DOHH2 (cell line): Measurements from ENCODE around the gene MVD.

Experiments used
- CTCF ChIP-seq: fragments of 200-600 bp; sonication (generic); IDR thresholded peaks from one replicate; pipeline ENCODE4 v1.5.1; 2014; ENCODE audit warnings: antibody characterized with exemption, mild to moderate bottlenecking, low read depth, low read length; ENCODE audit not compliant: poor library complexity, severe bottlenecking
- EZH2phosphoT487 ChIP-seq: fragments of 200-600 bp; sonication (generic); IDR thresholded peaks from 2 replicates; pipeline ENCODE4 v1.6.1; 2017; ENCODE audit warnings: borderline replicate concordance, mild to moderate bottlenecking, antibody characterized with exemption, low read length, moderate library complexity, mixed read lengths

GRCh38 chr16:88623858-88624257 is 39.0 kb downstream of the MVD start:
- no peak for TF ChIP-seq CTCF
- no peak for TF ChIP-seq EZH2phosphoT487
